Measurements from ENCODE around the gene ATOSA. TPM values are rescaled to one million over a fixed set of nuclear protein-coding genes. Genes with fewer than 3 reads are reported as not detected.

ATOSA gene
- total RNA-seq, 2 experiments from 2014 or later: 34.1 to 96.8 TPM

DNA sequence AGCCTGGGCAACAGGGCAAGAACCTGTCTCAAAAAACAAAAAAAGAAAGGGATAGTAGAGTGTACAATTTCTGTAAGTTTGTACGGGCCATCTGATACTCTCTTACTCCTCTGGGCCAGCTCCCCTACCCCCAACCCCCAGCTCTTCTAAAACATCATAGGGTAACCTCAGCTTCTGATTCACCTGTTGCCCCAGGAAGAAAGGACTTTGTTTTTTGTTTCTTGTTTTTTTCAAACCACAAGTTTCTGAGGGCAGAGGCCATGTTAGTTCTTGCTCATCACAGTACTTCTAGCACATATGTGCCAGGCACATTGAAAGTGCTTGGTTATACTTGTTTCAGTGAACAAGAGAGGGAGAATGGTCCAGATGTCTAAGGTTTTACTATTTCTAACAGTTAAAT is 20.2 kb downstream of the ATOSA start:
- intact Hi-C loops (cut with micrococcal nuclease; ENCODE audit: unreplicated experiment): no loop called here
- H3K79me2 ChIP-seq (ENCODE audit: insufficient read depth, low read depth, low read length): peaks cover 65% of the 10 kb centered on the region; the same call in 1 of the 2 replicates
- no peaks in the 10 kb centered on the region for H4K20me1 ChIP-seq (ENCODE audit: insufficient read depth, low read length)
- H3K36me3 ChIP-seq (ENCODE audit: insufficient read depth, low read length): peaks cover 96% of the 10 kb centered on the region
- H3K9me3 ChIP-seq (ENCODE audit: low read length): no peaks in the 10 kb centered on the region
- H2AFZ ChIP-seq (ENCODE audit: low read length): no peak overlapping the region
- H3K27ac ChIP-seq (ENCODE audit: low read depth, low read length, poor library complexity, severe bottlenecking): no peak overlapping the region
- H3K9me2 ChIP-seq (ENCODE audit: insufficient read depth, low read length): no peaks in the 10 kb centered on the region
- TF ChIP-seq, protein P1, sequence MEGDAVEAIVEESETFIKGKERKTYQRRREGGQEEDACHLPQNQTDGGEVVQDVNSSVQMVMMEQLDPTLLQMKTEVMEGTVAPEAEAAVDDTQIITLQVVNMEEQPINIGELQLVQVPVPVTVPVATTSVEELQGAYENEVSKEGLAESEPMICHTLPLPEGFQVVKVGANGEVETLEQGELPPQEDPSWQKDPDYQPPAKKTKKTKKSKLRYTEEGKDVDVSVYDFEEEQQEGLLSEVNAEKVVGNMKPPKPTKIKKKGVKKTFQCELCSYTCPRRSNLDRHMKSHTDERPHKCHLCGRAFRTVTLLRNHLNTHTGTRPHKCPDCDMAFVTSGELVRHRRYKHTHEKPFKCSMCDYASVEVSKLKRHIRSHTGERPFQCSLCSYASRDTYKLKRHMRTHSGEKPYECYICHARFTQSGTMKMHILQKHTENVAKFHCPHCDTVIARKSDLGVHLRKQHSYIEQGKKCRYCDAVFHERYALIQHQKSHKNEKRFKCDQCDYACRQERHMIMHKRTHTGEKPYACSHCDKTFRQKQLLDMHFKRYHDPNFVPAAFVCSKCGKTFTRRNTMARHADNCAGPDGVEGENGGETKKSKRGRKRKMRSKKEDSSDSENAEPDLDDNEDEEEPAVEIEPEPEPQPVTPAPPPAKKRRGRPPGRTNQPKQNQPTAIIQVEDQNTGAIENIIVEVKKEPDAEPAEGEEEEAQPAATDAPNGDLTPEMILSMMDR (conservative IDR thresholded peaks at IDR 0.05; ENCODE audit: low read length): no peak
- TF ChIP-seq EZH2phosphoT487 (IDR thresholded peaks at IDR 0.05; ENCODE audit: borderline replicate concordance, low read depth, low read length): no peak
- ChIA-PET CTCF (ENCODE audit: unreplicated experiment) (no interaction called here), POLR2A (interaction anchor here (1.0 to 2.2 kb wide), 3 partner anchors 11 to 14 kb away, joined by 3 to 10 read pairs (median 5); no protein-coding TSS in a partner anchor)
- no peak overlapping the region for H3K4me3 ChIP-seq (ENCODE audit: low read depth, low read length, poor library complexity, severe bottlenecking)
- DNase-seq (ENCODE audit: low spot score): no peak
- H3K4me2 ChIP-seq (ENCODE audit: low read length): no peak overlapping the region
- H3K4me1 ChIP-seq (ENCODE audit: insufficient read depth, low read length, poor library complexity, severe bottlenecking): no peaks in the 10 kb centered on the region
- BruUV-seq (replicated peaks): no TSS peak

DNA sequence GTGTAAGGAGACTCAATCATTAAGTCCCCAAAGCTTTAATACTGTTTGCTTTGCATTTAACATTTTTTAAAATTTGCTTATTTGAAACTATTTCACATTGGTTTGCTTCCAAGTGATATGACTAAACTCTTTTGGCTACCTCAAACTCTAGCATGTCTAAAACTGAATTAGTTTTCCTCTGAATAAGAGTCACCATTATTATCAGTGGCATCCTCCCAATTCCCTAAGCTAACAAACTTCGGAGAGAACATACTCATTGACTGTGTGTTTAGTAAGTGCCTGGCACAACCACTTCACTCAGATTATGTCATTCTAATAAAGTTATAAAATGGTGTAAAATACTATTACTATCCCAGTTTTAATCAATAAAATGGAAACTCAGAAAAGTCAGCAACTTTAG is 21.9 kb downstream of the ATOSA start:
- POLR2A ChIA-PET: interaction anchor here (1.4 to 2.5 kb wide), 3 partner anchors 10 to 34 kb away, joined by 3 to 10 read pairs (median 5); no protein-coding TSS in a partner anchor
- intact Hi-C loops (cut with micrococcal nuclease; ENCODE audit: unreplicated experiment): no loop called here
- Histone ChIP-seq H3K79me2 (ENCODE audit: insufficient read depth, low read depth, low read length) (peaks cover 53% of the 10 kb centered on the region; the same call in 1 of the 2 replicates), H4K20me1 (ENCODE audit: insufficient read depth, low read length) (no peaks in the 10 kb centered on the region), H3K4me1 (ENCODE audit: insufficient read depth, low read length, poor library complexity, severe bottlenecking) (no peaks in the 10 kb centered on the region), H3K4me3 (ENCODE audit: low read depth, low read length, poor library complexity, severe bottlenecking) (no peak overlapping the region), H3K9me2 (ENCODE audit: insufficient read depth, low read length) (no peaks in the 10 kb centered on the region), H3K36me3 (ENCODE audit: insufficient read depth, low read length) (peaks cover 96% of the 10 kb centered on the region), H3K4me2 (ENCODE audit: low read length) (no peak overlapping the region), H3K9me3 (ENCODE audit: low read length) (no peaks in the 10 kb centered on the region), H2AFZ (ENCODE audit: low read length) (no peak overlapping the region), H3K27ac (ENCODE audit: low read depth, low read length, poor library complexity, severe bottlenecking) (no peak overlapping the region)
- TF ChIP-seq, protein P1 (conservative IDR thresholded peaks at IDR 0.05; ENCODE audit: low read length): no peak
- no peak for TF ChIP-seq EZH2phosphoT487 (IDR thresholded peaks at IDR 0.05; ENCODE audit: borderline replicate concordance, low read depth, low read length)
- no peak for DNase-seq (ENCODE audit: low spot score)
- no TSS peak for BruUV-seq (replicated peaks)
- CTCF ChIA-PET (ENCODE audit: unreplicated experiment): no interaction called here

DNA sequence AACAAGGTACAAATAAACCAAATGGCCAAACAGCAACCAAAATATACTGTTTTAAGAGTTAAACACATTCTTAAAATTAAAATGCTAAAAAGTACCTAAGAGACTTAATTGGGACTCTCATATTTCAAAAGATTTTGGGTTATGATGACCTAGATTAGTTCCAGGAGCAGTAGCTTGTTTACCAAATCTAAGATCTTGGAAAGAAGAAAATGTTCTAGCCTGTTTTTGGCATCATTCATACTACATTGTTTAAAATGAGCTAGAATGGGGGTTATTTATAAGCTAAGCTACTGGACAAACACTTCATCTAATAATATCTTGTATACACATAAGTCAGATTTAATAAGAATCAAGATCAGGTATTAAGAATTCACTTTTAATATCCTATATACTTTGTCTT is 22.8 kb downstream of the ATOSA start:
- intact Hi-C loops (cut with micrococcal nuclease; ENCODE audit: unreplicated experiment): no loop called here

More for the DNA sequence above, 22.8 kb downstream of the ATOSA start:
- Histone ChIP-seq H3K27ac (ENCODE audit: low read depth, low read length, poor library complexity, severe bottlenecking) (no peak overlapping the region), H3K4me3 (ENCODE audit: low read depth, low read length, poor library complexity, severe bottlenecking) (no peak overlapping the region), H3K9me3 (ENCODE audit: low read length) (no peaks in the 10 kb centered on the region), H2AFZ (ENCODE audit: low read length) (no peak overlapping the region), H4K20me1 (ENCODE audit: insufficient read depth, low read length) (no peaks in the 10 kb centered on the region), H3K79me2 (ENCODE audit: insufficient read depth, low read depth, low read length) (peaks cover 44% of the 10 kb centered on the region; the same call in 1 of the 2 replicates), H3K9me2 (ENCODE audit: insufficient read depth, low read length) (no peaks in the 10 kb centered on the region), H3K36me3 (ENCODE audit: insufficient read depth, low read length) (peaks cover 96% of the 10 kb centered on the region), H3K4me1 (ENCODE audit: insufficient read depth, low read length, poor library complexity, severe bottlenecking) (no peaks in the 10 kb centered on the region), H3K4me2 (ENCODE audit: low read length) (no peak overlapping the region)
- CTCF ChIA-PET (ENCODE audit: unreplicated experiment): no interaction called here
- POLR2A ChIA-PET: interaction anchor here (0.9 to 2.5 kb wide), 2 partner anchors 9 to 16 kb away, joined by 4 to 5 read pairs; no protein-coding TSS in a partner anchor
- no TSS peak for BruUV-seq (replicated peaks)
- no peak for DNase-seq (ENCODE audit: low spot score)
- TF ChIP-seq, protein P1 (conservative IDR thresholded peaks at IDR 0.05; ENCODE audit: low read length): no peak
- no peak for TF ChIP-seq EZH2phosphoT487 (IDR thresholded peaks at IDR 0.05; ENCODE audit: borderline replicate concordance, low read depth, low read length)

Measured in OCI-LY7 (cell line).